Chondrocyte (in vitro differentiated cells): ENCODE measurements around the gene CD276. TPM values are rescaled to one million over a fixed set of nuclear protein-coding genes. Genes with fewer than 3 reads are reported as not detected.

Experiments
- DNase-seq: peaks from one replicate; pipeline ENCODE4 v3.0.0; 2021; ENCODE audit warnings: mixed read lengths, low spot score
- H3K27ac Mint-ChIP-seq: one replicate; pipeline ENCODE4 v1.8.0; 2021; ENCODE audit warnings: mild to moderate bottlenecking, moderate library complexity, mixed read lengths; ENCODE audit not compliant: unreplicated experiment
- H3K27me3 Mint-ChIP-seq: 2 replicates; pipeline ENCODE4 v1.8.0; 2021; ENCODE audit warnings: low read depth, mixed read lengths
- H3K36me3 Mint-ChIP-seq: 2 replicates; pipeline ENCODE4 v1.8.0; 2021; ENCODE audit warnings: low read depth, mixed read lengths
- H3K4me1 Mint-ChIP-seq: 2 replicates; pipeline ENCODE4 v1.8.0; 2021; ENCODE audit warnings: low read depth, mild to moderate bottlenecking, mixed read lengths
- H3K4me3 Mint-ChIP-seq: one replicate; pipeline ENCODE4 v1.8.0; 2021; ENCODE audit warnings: mild to moderate bottlenecking, moderate library complexity, mixed read lengths; ENCODE audit not compliant: unreplicated experiment
- H3K9me3 Mint-ChIP-seq: 2 replicates; pipeline ENCODE4 v1.8.0; 2021; ENCODE audit warnings: low read depth, mixed read lengths
- total RNA-seq: library from RNA; stranded (reverse); gene quantifications from 3 replicates; pipeline ENCODE4 v1.2.1, GENCODE V29; 2021
- TF ChIP-seq, protein P1 (sequence below): fragments of 200-600 bp; sonication (generic); IDR thresholded peaks from 2 replicates; pipeline ENCODE4 v1.5.0; 2021; ENCODE audit warnings: antibody characterized with exemption, mild to moderate bottlenecking, moderate library complexity

Gene CD276
- total RNA-seq, 1 donor from 2014 or later = 196 TPM

DNA sequence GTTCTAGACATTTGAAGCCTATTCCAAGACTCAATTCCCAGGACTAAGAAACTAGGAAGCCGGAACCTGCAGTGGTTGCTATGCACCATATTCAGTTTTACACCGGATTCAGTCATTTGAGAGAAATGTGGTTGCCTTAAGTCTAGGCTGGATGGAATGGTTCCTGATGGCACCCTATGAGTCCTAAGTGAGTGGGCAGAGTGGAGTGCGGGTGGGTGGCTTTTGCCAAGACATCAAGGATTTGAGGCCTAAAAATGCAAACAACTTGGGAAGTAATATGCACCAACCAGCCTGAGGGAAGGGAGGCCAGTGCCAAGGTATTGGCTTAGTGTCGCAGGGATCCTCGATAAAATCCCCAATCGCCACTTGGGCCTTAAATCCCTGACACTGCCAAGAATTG is 4.2 kb upstream of the CD276 start:
- Mint-ChIP-seq H3K4me3 (no peak overlapping the region), H3K4me1 (peaks cover 11% of the 10 kb centered on the region), H3K36me3 (no peaks in the 10 kb centered on the region), H3K9me3 (no peaks in the 10 kb centered on the region), H3K27me3 (no peaks in the 10 kb centered on the region), H3K27ac (no peak overlapping the region)
- no peak for DNase-seq
- TF ChIP-seq, protein P1, sequence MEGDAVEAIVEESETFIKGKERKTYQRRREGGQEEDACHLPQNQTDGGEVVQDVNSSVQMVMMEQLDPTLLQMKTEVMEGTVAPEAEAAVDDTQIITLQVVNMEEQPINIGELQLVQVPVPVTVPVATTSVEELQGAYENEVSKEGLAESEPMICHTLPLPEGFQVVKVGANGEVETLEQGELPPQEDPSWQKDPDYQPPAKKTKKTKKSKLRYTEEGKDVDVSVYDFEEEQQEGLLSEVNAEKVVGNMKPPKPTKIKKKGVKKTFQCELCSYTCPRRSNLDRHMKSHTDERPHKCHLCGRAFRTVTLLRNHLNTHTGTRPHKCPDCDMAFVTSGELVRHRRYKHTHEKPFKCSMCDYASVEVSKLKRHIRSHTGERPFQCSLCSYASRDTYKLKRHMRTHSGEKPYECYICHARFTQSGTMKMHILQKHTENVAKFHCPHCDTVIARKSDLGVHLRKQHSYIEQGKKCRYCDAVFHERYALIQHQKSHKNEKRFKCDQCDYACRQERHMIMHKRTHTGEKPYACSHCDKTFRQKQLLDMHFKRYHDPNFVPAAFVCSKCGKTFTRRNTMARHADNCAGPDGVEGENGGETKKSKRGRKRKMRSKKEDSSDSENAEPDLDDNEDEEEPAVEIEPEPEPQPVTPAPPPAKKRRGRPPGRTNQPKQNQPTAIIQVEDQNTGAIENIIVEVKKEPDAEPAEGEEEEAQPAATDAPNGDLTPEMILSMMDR = no peak

DNA sequence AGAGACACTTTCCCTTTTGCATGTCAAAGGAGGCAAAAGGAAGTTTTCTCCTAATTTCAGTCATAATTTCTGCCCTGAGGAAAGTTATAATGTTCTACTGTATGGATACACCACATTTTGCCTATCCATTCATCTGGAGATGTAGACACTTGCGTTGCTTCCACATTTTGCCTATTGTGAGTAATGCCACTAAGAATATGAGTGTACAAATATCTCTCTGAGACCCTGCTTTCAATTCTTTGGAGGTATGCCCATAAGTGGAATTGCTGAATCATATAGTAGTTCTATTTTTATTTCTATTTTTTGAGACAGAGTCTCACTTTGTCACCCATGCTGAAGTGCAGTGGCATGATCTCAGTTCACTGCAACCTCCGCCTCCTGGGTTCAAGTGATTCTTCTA is 3.6 kb upstream of the CD276 start:
- no peak overlapping the region for H3K27ac Mint-ChIP-seq
- H3K36me3 Mint-ChIP-seq = no peaks in the 10 kb centered on the region
- no peaks in the 10 kb centered on the region for H3K9me3 Mint-ChIP-seq
- TF ChIP-seq, protein P1 = no peak
- no peak for DNase-seq
- H3K4me3 Mint-ChIP-seq = no peak overlapping the region
- H3K27me3 Mint-ChIP-seq = no peaks in the 10 kb centered on the region
- H3K4me1 Mint-ChIP-seq = peaks cover 16% of the 10 kb centered on the region

DNA sequence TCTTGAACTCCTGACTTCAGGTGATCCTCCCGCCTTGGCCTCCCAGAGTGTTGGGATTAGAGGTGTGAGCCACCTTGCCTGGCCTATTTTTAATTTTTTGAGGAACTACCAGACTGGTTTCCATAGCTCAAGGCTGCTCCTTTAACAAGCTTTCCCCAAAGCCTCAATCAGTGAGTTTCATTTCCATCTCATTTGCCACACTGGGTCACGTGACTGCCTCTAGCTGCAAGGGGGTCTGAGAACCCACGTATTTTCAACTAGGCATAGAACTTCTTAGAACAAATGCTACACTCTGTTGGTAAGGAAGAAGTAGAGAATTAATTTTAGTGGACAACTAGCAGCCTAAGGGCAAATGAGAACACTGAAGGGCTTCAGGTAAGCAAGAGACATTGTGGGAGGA is 3.1 kb upstream of the CD276 start:
- no peaks in the 10 kb centered on the region for H3K9me3 Mint-ChIP-seq
- peak overlapping the region; percentile 45 for H3K27ac Mint-ChIP-seq
- H3K27me3 Mint-ChIP-seq = no peaks in the 10 kb centered on the region
- TF ChIP-seq, protein P1 = no peak
- no peaks in the 10 kb centered on the region for H3K36me3 Mint-ChIP-seq
- no peak for DNase-seq
- H3K4me1 Mint-ChIP-seq = peaks cover 21% of the 10 kb centered on the region
- H3K4me3 Mint-ChIP-seq = no peak overlapping the region

DNA sequence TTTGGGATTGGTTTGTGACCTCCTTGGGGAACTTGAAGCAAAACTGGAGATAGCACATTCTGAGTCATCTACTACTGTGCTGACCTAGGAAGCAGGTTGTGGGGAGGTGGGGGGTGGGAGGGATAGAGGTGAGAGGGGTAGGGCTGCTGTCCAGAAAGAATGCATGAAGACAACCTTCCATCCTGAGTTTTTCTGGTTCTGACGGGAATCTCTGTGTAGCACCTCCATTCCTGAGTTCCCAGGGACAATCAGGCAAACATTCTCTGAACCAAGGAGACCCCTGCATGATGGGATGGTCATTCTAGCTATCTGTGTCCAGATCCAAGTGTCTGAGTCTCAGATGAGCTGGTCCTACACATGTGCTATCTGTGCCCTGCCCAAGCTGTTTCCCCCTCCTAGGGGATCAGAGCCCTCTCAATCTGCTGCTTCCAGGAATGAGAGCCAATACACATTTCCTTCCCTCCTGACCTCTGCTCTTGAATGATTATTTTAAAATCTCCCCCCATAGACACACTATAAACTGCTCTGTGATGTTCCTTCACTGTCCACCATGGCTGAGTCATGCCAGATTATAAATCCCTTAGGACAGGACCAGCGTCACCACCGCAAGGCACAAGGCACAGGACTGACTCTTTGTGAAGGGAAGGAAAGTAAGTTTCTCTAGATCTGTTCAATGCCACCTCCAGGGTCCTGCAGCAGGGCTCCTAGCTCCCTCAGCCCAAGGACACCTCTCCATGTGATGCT is 2.2 kb upstream of the CD276 start:
- Mint-ChIP-seq H3K36me3 (no peaks in the 10 kb centered on the region), H3K4me3 (no peak overlapping the region), H3K27me3 (no peaks in the 10 kb centered on the region)

DNA sequence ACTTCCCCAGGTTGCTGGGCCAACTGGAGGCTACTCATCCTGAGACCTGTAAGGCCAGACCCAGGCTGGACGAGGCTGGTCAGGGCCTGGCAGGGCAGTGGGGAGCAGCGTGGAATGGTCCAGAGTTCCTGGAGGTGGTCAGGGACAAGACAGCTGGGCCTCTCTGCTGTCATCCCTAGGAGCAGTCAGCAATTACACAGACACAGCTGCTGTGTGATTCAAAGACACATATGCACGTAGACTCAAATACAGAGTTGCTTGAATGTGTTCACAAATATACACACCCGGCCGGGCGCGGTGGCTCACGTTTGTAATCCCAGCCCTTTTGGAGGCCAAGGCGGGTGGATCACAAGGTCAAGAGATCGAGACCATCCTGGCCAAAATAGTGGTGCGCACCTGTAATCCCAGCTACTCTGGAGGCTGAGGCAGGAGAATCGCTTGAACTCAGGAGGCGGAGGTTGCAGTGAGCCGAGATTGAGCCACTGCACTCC is 1.5 kb upstream of the CD276 start:
- no peak for DNase-seq

More for the DNA sequence above, 2.2 kb upstream of the CD276 start:
- H3K9me3 Mint-ChIP-seq = no peaks in the 10 kb centered on the region
- no peak overlapping the region for H3K27ac Mint-ChIP-seq
- H3K4me1 Mint-ChIP-seq = peaks cover 31% of the 10 kb centered on the region
- TF ChIP-seq, protein P1 = no peak
- no peak for DNase-seq

More for the DNA sequence above, 1.5 kb upstream of the CD276 start:
- Mint-ChIP-seq H3K4me3 (no peak overlapping the region), H3K4me1 (peaks cover 33% of the 10 kb centered on the region), H3K27me3 (no peaks in the 10 kb centered on the region), H3K9me3 (no peaks in the 10 kb centered on the region), H3K36me3 (no peaks in the 10 kb centered on the region), H3K27ac (no peak overlapping the region)
- TF ChIP-seq, protein P1 = no peak
